Colonic mucosa (tissue), 4 donors: ENCODE results near the gene ANG. TPM values are rescaled to one million over a fixed set of nuclear protein-coding genes. Genes with fewer than 3 reads are reported as not detected.
"Not testable (repeated sequence)": the region's sequence is repeated elsewhere in the genome, so short reads cannot be mapped to it uniquely, and the experiment has no call there.

Experiments
- DNase-seq: peaks from one replicate; pipeline ENCODE4 v3.0.0-alpha.2; 2020
- H3K27ac ChIP-seq: fragments of 200-600 bp; one replicate; pipeline ENCODE4 v1.8.0; 2021
- H3K27me3 ChIP-seq: fragments of 200-600 bp; one replicate; pipeline ENCODE4 v1.8.0; 2021
- H3K36me3 ChIP-seq: fragments of 200-600 bp; one replicate; pipeline ENCODE4 v1.8.0; 2021
- H3K4me1 ChIP-seq: fragments of 200-600 bp; one replicate; pipeline ENCODE4 v1.8.0; 2021; ENCODE audit warnings: mild to moderate bottlenecking
- H3K4me3 ChIP-seq: fragments of 200-600 bp; one replicate; pipeline ENCODE4 v1.8.0; 2021
- H3K9ac ChIP-seq, 2 donors: one replicate each; pipeline ENCODE4 v1.7.0; 2013; ENCODE audit warnings: control low read depth in 2 of 2, low read depth in 2 of 2, low read length in 2 of 2
- H3K9me3 ChIP-seq: fragments of 200-600 bp; one replicate; pipeline ENCODE4 v1.8.0; 2021
- intact Hi-C: fragments of 100-400 bp; cut with DNase I; formaldehyde crosslinking; loops from one replicate; pipeline ENCODE4 v1.14.1; 2022
- total RNA-seq, 2 donors: library from RNA; stranded (reverse); fragmentation: NEBNext Ultra II Directional in 1 of 2; extraction: Animal tissue kit (Norgen Biotek cat#: 25700) in 1 of 2; gene quantifications; one replicate each; pipeline ENCODE4 v1.2.1, GENCODE V29; 2021
- TF ChIP-seq, protein P1 (sequence below): fragments of 200-600 bp; IDR thresholded peaks from one replicate; pipeline ENCODE4 v1.8.0; 2022; ENCODE audit warnings: antibody characterized with exemption, mild to moderate bottlenecking
- donor health status: healthy.
- donor health status: DM: no; HTN: no; CAD: no.
- donor health status: DM: no; HTN: no; CAD: no.

Gene ANG
- total RNA-seq, 2 donors from 2014 or later = 50.0 to 73.6 TPM

DNA sequence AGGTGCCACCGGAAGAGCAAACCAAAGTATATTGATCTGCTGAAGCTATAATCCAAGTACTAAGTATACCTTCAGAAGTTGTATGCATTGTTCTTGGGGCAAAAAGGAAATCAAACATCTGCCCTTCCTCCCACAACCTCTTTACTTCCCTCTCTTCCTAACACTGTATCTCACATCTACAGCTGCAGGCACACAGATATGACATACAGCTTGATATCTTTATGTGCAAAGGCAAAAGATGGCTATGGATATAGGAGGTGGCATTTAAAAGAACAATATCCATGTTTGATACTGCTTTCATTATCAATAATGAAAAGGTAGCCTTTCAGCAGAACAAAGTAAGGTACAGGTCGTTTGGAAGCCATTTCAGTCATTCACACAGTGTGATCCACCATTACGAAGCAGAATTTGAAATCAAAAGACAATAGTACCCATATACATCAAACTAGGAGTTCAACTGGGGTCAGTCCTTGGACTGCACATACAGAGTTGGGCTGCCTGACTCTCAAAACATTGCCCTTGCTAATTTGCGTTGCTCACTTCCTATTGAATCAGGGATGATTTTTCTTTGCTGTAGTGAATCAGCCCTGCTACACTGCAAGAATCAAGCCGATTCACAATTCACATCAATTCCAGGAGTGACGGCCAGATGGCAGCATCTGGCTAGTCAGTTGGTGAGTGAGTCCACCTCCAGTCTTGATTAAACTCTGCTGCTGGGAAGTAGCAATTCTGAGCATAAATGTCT lies 8.9 kb downstream of the ANG start:
- intact Hi-C loops = loop anchor here (5.0 to 10.0 kb wide), 3 partner anchors 160 to 277 kb away; no protein-coding TSS in a partner anchor
- no peaks in the 10 kb centered on the region for H3K4me1 ChIP-seq
- no peaks in the 10 kb centered on the region for H3K9me3 ChIP-seq
- no peaks in the 10 kb centered on the region for H3K27me3 ChIP-seq
- peak; percentile 80 for DNase-seq
- H3K27ac ChIP-seq = no peak overlapping the region
- no peak overlapping the region for H3K4me3 ChIP-seq
- H3K9ac ChIP-seq = no peak overlapping the region
- no peaks in the 10 kb centered on the region for H3K36me3 ChIP-seq
- TF ChIP-seq, protein P1, sequence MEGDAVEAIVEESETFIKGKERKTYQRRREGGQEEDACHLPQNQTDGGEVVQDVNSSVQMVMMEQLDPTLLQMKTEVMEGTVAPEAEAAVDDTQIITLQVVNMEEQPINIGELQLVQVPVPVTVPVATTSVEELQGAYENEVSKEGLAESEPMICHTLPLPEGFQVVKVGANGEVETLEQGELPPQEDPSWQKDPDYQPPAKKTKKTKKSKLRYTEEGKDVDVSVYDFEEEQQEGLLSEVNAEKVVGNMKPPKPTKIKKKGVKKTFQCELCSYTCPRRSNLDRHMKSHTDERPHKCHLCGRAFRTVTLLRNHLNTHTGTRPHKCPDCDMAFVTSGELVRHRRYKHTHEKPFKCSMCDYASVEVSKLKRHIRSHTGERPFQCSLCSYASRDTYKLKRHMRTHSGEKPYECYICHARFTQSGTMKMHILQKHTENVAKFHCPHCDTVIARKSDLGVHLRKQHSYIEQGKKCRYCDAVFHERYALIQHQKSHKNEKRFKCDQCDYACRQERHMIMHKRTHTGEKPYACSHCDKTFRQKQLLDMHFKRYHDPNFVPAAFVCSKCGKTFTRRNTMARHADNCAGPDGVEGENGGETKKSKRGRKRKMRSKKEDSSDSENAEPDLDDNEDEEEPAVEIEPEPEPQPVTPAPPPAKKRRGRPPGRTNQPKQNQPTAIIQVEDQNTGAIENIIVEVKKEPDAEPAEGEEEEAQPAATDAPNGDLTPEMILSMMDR = peak; percentile 62

DNA sequence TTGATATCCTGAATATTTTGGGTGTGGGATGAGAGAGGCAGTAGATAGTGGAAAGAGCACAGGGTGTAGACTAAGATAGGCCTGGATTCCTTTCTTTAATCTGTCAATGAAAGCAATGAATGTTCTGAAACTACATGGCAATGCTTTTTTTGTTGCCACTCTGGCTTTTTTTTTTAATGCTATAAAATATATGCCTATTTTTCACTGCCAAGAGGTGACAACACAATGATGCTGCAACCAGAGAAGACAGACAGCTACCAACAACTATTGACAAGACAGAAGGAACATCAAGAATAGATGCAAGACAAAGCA lies 9.4 kb downstream of the ANG start:
- TF ChIP-seq, protein P1 = no peak
- Histone ChIP-seq H3K4me1 (no peaks in the 10 kb centered on the region), H3K27me3 (no peaks in the 10 kb centered on the region), H3K9ac (no peak overlapping the region), H3K9me3 (no peaks in the 10 kb centered on the region), H3K4me3 (no peak overlapping the region), H3K27ac (no peak overlapping the region), H3K36me3 (no peaks in the 10 kb centered on the region)
- intact Hi-C loops = loop anchor here (5.0 to 10.0 kb wide), 3 partner anchors 159 to 277 kb away; no protein-coding TSS in a partner anchor
- no peak for DNase-seq

DNA sequence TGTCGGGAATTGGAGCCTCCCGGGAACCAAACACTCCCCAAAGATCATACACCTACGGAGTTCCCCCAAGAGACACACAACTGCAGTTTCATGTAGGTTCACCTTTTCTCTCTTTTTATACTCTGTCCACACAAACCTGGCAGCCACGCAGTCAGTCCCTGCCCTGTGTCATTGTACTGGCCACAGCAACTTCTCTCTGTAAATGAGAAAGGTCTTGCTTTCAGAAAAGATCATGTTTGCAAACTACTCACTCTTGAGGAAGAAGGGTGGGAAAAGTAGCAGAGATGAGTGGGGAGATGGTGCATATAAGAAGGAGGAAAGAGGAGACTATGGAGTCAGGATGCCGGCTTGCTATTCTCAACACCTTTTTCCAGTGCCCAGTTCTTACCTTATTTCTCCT lies 10.4 kb downstream of the ANG start:
- Histone ChIP-seq H3K4me3 (no peak overlapping the region), H3K9me3 (no peaks in the 10 kb centered on the region), H3K36me3 (no peaks in the 10 kb centered on the region), H3K9ac (no peak overlapping the region), H3K27ac (no peak overlapping the region), H3K4me1 (no peaks in the 10 kb centered on the region), H3K27me3 (no peaks in the 10 kb centered on the region)
- TF ChIP-seq, protein P1 = no peak
- no peak for DNase-seq
- intact Hi-C loops = loop anchor here (5.0 to 10.0 kb wide), 3 partner anchors 158 to 276 kb away; no protein-coding TSS in a partner anchor

DNA sequence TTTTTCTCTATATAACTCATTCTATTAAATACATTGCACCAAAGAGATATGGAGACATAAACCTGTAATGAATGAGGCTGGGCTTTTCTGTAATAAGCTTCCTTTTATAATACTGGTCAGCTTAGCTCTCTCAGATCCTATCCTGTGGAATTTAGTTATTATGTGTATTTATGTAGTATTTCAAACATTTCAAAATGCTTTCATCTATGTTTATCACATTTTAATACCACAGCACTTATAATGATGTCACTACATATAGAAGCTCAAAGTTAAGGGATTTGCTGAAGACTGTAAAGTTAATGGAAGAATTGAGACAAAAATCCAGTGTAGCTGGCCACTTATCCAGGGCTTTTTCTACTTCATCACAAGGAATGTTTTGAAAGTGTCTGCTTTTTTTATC lies 11.4 kb downstream of the ANG start:
- intact Hi-C loops = loop anchor here (5.0 to 10.0 kb wide), 3 partner anchors 157 to 275 kb away; no protein-coding TSS in a partner anchor
- Histone ChIP-seq H3K9ac (no peak overlapping the region), H3K36me3 (no peaks in the 10 kb centered on the region), H3K27ac (no peak overlapping the region), H3K9me3 (no peaks in the 10 kb centered on the region), H3K27me3 (no peaks in the 10 kb centered on the region), H3K4me1 (no peaks in the 10 kb centered on the region), H3K4me3 (no peak overlapping the region)
- DNase-seq = no peak
- TF ChIP-seq, protein P1 = no peak

DNA sequence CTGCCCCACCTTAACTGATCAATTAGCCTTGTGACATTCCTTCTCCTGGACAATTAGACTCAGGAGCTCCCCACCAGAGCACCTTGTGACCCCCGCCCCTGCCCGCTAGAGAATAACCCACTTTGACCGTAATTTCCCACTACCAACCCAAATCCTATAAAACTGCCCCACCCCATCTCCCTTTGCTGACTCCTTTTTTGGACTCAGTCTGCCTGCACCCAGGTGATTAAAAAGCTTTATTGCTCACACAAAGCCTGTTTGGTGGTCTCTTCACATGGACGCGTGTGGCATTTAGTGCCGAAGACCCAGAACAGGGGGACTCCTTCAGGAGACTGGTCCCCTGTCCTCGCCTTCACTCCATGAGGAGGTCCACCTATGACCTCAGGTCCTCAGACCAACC lies 12.4 kb downstream of the ANG start:
- H3K9ac ChIP-seq, DNase-seq, H3K27me3 ChIP-seq, H3K9me3 ChIP-seq, H3K4me3 ChIP-seq, H3K4me1 ChIP-seq, H3K36me3 ChIP-seq, intact Hi-C loops, H3K27ac ChIP-seq: not testable (repeated sequence)

DNA sequence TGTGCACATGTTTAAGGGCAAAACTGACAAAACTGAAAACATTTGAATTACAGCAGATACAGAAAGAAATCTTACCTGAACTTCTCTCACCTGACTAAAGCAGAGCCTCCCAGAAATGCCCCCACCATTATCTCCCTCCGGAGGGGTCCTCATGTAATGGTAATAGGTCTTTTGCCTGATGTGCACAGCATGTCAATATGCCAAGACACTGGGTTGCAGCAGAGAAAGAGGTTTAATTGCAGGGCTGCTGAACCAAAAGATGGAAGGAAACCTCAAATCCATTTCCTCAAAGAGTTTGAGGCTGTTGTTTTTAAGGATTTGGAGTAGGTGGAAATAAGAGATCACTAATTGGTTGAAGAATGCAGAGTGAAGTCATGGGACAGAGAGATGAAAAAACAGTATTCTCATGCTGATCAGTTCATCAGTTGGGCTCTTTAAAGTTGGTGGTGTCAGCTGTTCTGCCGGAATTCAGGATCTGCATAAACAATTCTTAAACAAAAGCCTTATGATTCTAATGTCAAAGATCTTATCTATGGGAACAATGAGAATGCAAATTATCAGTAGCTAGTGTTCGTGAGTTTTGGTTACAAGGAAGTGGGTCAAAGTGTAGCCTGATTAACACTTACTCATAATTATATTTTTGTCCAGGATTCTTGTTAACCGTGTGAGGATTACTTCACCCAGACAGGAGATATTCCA lies 18.2 kb downstream of the ANG start:
- Histone ChIP-seq H3K27me3 (no peaks in the 10 kb centered on the region), H3K4me3 (no peak overlapping the region), H3K27ac (no peak overlapping the region), H3K4me1 (no peaks in the 10 kb centered on the region), H3K9me3 (no peaks in the 10 kb centered on the region), H3K9ac (no peak overlapping the region), H3K36me3 (no peaks in the 10 kb centered on the region)
- TF ChIP-seq, protein P1 = no peak
- intact Hi-C loops = no loop called here
- no peak for DNase-seq
